Testis (tissue), 2 donors: ENCODE data around the gene DNM3.

ENCODE experiments used
- CTCF ChIP-seq, 3 experiments: fragments of 450-650 bp in 2 of 3; fragments of 200-600 bp in 1 of 3; sonication (generic) in 1 of 3; IDR thresholded peaks; one replicate each; pipeline ENCODE4 v1.5.1; 2016 to 2019; ENCODE audit warnings: antibody characterized with exemption in 3 of 3, mild to moderate bottlenecking in 2 of 3, moderate library complexity in 1 of 3
- POLR2A ChIP-seq: fragments of 450-650 bp; IDR thresholded peaks from one replicate; pipeline ENCODE4 v1.6.1; 2017; ENCODE audit warnings: antibody characterized with exemption, mild to moderate bottlenecking, moderate library complexity

GRCh38 chr1:172252958-172253357 is 411.7 kb downstream of the DNM3 start:
- TF ChIP-seq POLR2A (no peak), CTCF (IDR thresholded peaks at IDR 0.05) (no peak)
